Endothelial cell (in vitro differentiated cells): ENCODE measurements around the gene LIX1L. TPM values are rescaled to one million over a fixed set of nuclear protein-coding genes. Genes with fewer than 3 reads are reported as not detected.

Experiments
- DNase-seq: peaks from one replicate; pipeline ENCODE4 v3.0.0; 2021; ENCODE audit warnings: low spot score
- H3K27ac Mint-ChIP-seq: one replicate; pipeline ENCODE4 v1.8.0; 2021; ENCODE audit warnings: mixed read lengths, inconsistent platforms; ENCODE audit not compliant: unreplicated experiment
- H3K27me3 Mint-ChIP-seq: one replicate; pipeline ENCODE4 v1.8.0; 2021; ENCODE audit warnings: mild to moderate bottlenecking, moderate library complexity, mixed read lengths, inconsistent platforms; ENCODE audit not compliant: unreplicated experiment
- H3K36me3 Mint-ChIP-seq: one replicate; pipeline ENCODE4 v1.8.0; 2021; ENCODE audit warnings: mild to moderate bottlenecking, low read depth, mixed read lengths, inconsistent platforms; ENCODE audit not compliant: unreplicated experiment
- H3K4me1 Mint-ChIP-seq: one replicate; pipeline ENCODE4 v1.8.0; 2021; ENCODE audit warnings: mild to moderate bottlenecking, mixed read lengths, inconsistent platforms; ENCODE audit not compliant: unreplicated experiment
- H3K4me3 Mint-ChIP-seq: one replicate; pipeline ENCODE4 v1.8.0; 2021; ENCODE audit warnings: mild to moderate bottlenecking, mixed read lengths, inconsistent platforms; ENCODE audit not compliant: unreplicated experiment
- H3K9me3 Mint-ChIP-seq: one replicate; pipeline ENCODE4 v1.8.0; 2021; ENCODE audit warnings: mixed read lengths, inconsistent platforms; ENCODE audit not compliant: unreplicated experiment
- total RNA-seq: library from RNA; stranded (reverse); fragmentation: NEBNext Ultra II Directional; extraction: Animal tissue kit (Norgen Biotek cat#: 25700); gene quantifications from one replicate; pipeline ENCODE4 v1.2.1, GENCODE V29; 2021; ENCODE audit not compliant: unreplicated experiment
- TF ChIP-seq, protein P1 (sequence below): fragments of 200-600 bp; sonication (generic); IDR thresholded peaks from one replicate; pipeline ENCODE4 v1.5.0; 2021; ENCODE audit warnings: antibody characterized with exemption; ENCODE audit not compliant: unreplicated experiment

Gene LIX1L
- total RNA-seq, 1 donor from 2014 or later: 83.3 TPM

DNA sequence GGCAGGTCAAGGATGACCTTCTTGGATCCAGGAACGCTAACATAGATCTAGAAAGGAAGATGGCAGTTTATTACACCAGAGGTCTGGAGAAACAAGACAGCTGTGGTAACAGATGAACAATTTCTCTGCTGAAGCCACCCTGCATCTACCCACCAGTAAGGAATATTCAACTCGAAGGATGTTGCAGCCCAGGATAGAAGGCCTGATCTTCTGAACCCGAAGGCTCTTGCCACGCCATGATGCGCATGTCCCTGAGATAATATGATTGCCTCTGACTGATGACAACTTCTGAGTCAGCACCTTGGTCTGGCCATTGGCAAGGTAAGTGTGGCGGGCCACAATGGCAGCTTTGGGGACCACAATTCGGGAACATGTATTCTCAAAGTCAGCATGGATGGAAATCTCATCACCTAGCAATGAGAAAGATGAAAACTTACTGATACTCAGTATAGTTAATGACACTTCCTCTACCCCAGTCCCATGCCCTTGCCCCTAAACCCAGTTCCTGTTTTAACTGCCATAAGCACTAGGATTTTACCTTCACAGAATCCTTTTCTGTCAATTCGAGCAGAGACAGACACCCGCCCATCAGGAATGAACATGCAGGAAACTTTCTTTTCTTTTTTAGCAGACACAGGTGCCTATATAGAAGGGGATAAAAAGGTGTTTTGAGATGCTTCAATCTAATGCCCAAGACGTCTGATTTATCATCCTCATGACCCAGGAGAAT, 36.7 kb upstream of the LIX1L start:
- Mint-ChIP-seq H3K4me1 (peaks cover 52% of the 10 kb centered on the region), H3K36me3 (peaks cover 42% of the 10 kb centered on the region), H3K27me3 (peaks cover 5% of the 10 kb centered on the region), H3K9me3 (no peaks in the 10 kb centered on the region), H3K27ac (no peak overlapping the region), H3K4me3 (peak overlapping the region; percentile 100)
- no peak for DNase-seq
- TF ChIP-seq, protein P1, sequence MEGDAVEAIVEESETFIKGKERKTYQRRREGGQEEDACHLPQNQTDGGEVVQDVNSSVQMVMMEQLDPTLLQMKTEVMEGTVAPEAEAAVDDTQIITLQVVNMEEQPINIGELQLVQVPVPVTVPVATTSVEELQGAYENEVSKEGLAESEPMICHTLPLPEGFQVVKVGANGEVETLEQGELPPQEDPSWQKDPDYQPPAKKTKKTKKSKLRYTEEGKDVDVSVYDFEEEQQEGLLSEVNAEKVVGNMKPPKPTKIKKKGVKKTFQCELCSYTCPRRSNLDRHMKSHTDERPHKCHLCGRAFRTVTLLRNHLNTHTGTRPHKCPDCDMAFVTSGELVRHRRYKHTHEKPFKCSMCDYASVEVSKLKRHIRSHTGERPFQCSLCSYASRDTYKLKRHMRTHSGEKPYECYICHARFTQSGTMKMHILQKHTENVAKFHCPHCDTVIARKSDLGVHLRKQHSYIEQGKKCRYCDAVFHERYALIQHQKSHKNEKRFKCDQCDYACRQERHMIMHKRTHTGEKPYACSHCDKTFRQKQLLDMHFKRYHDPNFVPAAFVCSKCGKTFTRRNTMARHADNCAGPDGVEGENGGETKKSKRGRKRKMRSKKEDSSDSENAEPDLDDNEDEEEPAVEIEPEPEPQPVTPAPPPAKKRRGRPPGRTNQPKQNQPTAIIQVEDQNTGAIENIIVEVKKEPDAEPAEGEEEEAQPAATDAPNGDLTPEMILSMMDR: no peak

DNA sequence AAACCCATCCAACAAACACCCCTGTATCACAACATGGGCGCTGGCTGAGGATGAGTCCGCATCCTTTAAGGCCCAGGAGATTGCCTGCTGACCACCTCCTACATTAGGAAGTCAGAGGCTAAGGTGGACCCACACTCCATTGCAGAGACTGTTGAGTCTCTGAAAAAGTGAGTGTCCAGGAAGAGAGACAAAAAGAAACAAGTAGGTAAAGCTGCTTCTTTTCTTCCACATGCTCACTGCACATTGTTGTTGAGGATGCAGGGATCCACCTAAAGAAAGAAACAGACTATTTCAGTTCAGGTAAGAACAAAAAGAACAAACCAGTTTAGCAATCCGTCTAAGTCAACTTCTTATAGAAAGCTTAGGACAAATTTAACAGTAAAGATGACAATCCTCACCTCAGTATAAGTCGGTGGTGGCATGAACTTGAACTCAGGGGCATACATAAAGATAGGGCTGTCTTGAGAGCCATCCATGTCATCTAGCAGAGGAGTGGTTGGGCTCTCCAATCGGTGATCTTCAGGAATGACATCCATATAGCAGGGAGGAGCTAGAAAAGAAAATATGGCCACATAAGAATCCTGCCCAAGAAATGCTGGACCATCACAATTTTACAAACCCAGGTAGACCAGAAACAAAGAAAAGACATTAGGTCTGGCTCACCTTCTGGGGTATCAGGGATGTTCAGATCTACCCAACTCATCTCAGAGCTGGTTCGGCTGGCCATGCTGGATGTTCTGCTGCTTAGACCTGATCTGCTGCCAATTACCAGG, 36.0 kb upstream of the LIX1L start:
- TF ChIP-seq, protein P1: no peak
- Mint-ChIP-seq H3K27ac (peak overlapping the region; percentile 76), H3K9me3 (no peaks in the 10 kb centered on the region), H3K36me3 (peaks cover 42% of the 10 kb centered on the region), H3K4me3 (peak overlapping the region; percentile 100), H3K4me1 (peaks cover 48% of the 10 kb centered on the region), H3K27me3 (peaks cover 7% of the 10 kb centered on the region)
- DNase-seq: no peak

DNA sequence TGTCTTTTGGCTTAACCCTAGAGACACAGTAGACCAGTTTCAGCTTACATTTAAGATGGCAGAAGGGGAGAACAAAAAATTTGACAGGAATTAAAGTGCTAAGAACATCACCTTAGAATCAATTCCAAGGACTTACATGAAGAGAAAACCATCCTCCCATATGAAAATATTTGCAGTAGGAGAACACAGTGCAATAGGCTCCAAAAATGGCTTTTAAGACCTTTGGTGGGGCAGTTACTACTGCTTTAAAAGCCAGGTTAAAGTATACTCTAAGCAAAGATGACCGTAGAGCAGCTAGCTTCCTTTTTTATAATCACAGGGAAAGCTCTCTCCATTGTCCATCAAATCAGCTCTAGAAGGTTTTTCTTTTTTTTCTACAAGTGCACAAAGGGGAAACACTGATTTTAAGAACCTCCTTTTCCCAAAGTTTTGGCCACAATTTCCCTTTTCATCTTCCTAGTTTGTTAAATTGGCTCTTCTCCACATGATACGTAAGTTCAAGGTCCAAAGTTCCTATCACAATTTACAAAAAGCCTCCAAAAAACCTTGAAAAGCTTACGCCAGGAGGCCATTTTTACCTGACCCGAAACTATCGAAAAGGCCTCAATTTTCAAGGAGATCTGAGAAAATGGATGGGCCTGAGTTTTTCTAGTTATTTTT, 35.3 kb upstream of the LIX1L start:
- peaks cover 47% of the 10 kb centered on the region for H3K4me1 Mint-ChIP-seq
- peaks cover 42% of the 10 kb centered on the region for H3K36me3 Mint-ChIP-seq
- TF ChIP-seq, protein P1: no peak
- DNase-seq: no peak
- peaks cover 7% of the 10 kb centered on the region for H3K27me3 Mint-ChIP-seq
- no peak overlapping the region for H3K27ac Mint-ChIP-seq
- peak overlapping the region; percentile 100 for H3K4me3 Mint-ChIP-seq
- H3K9me3 Mint-ChIP-seq: no peaks in the 10 kb centered on the region

DNA sequence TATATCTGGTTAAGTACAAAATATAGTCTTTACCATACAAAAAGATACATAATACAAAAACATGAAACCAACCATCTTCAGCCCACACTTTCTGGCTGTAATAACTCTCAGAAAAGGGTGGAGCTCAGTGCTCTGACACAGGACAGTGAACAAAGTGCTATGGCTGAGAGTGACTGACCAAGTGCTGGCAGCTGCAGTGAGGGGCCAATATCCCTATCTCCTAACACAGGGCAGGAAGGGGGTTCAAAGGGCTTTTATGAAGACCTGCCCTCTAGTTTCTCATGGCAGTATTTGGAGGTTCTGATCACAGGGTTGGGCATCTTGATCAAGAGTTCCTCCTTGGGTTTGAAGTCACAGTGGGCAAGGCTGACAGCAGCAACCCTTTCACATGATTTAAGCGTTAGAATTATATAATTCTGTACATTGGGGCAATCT, 34.7 kb upstream of the LIX1L start:
- Mint-ChIP-seq H3K27ac (no peak overlapping the region), H3K9me3 (no peaks in the 10 kb centered on the region), H3K36me3 (peaks cover 42% of the 10 kb centered on the region), H3K4me3 (peak overlapping the region; percentile 100), H3K27me3 (peaks cover 7% of the 10 kb centered on the region), H3K4me1 (peaks cover 41% of the 10 kb centered on the region)
- no peak for DNase-seq
- TF ChIP-seq, protein P1: no peak
